Hair follicular keratinocyte (primary cell): ENCODE data around the gene AGMO. TPM values are rescaled to one million over a fixed set of nuclear protein-coding genes. Genes with fewer than 3 reads are reported as not detected.

Experiments used
- total RNA-seq: library from RNA; depleted of rRNA; stranded (reverse); fragments of >200 nt; gene quantifications from 2 replicates; pipeline ENCODE4 v1.2.3, GENCODE V29; 2015

The AGMO gene
- total RNA-seq, result not detected in 2 replicates

GRCh38 chr7:15561835-15562234 lies at the start of gene AGMO:
Gene AGMO, minus strand, starts transcription at chr7:15562015.

Other genes with a start within 250 kb of the AGMO start
- not detected in 2 replicates for gene MEOX2, start 124.7 kb upstream of the AGMO start, total RNA-seq